ENCODE measurements around the gene IFT20. TPM values are rescaled to one million over a fixed set of nuclear protein-coding genes. Genes with fewer than 3 reads are reported as not detected.

IFT20 gene
- total RNA-seq, 2 experiments from 2014 or later = 16.3 to 23.9 TPM

- intact Hi-C loops (cut with micrococcal nuclease; ENCODE audit: unreplicated experiment) = loop anchor here (1.0 kb wide), 2 partner anchors 14 to 22 kb away; partner anchors contain the start of genes IFT20, SARM1 and TNFAIP1
- no peaks in the 10 kb centered on the region for H4K20me1 ChIP-seq (ENCODE audit: insufficient read depth, low read length)
- ChIA-PET CTCF (ENCODE audit: unreplicated experiment) (interaction anchor here (1.1 kb wide), 1 partner anchor 22 kb away, joined by 3 read pairs; the partner anchor contains the start of gene TNFAIP1), POLR2A (interaction anchor here (0.8 to 3.6 kb wide), 11 partner anchors 9 to 45 kb away, joined by 3 to 22 read pairs (median 3); partner anchors contain the start of genes IFT20, SARM1, TNFAIP1 and VTN)
- H3K9me2 ChIP-seq (ENCODE audit: insufficient read depth, low read length) = no peaks in the 10 kb centered on the region
- H3K79me2 ChIP-seq (ENCODE audit: insufficient read depth, low read depth, low read length) = peaks cover 33% of the 10 kb centered on the region
- peaks cover 21% of the 10 kb centered on the region for H3K4me1 ChIP-seq (ENCODE audit: insufficient read depth, low read length, poor library complexity, severe bottlenecking)
- H3K36me3 ChIP-seq (ENCODE audit: insufficient read depth, low read length) = peaks cover 61% of the 10 kb centered on the region
- H2AFZ ChIP-seq (ENCODE audit: low read length) = peak within 1 kb of the TSS; percentile 69
- peak within 1 kb of the TSS; percentile 99 for H3K4me2 ChIP-seq (ENCODE audit: low read length)
- peak within 1 kb of the TSS; percentile 32 for H3K27ac ChIP-seq (ENCODE audit: low read depth, low read length, poor library complexity, severe bottlenecking)
- H3K4me3 ChIP-seq (ENCODE audit: low read depth, low read length, poor library complexity, severe bottlenecking) = peak within 1 kb of the TSS; percentile 89
- DNase-seq (ENCODE audit: low spot score) = peak; percentile 96
- 0 out of 2 replicates have a peak, but pooled peaks have one; percentile 18 for TF ChIP-seq CTCF (conservative IDR thresholded peaks at IDR 0.05; ENCODE audit: low read length)
- no peak for TF ChIP-seq EZH2phosphoT487 (IDR thresholded peaks at IDR 0.05; ENCODE audit: borderline replicate concordance, low read depth, low read length)
- BruUV-seq (replicated peaks) = no TSS peak
- no peaks in the 10 kb centered on the region for H3K9me3 ChIP-seq (ENCODE audit: low read length)
Measured at GRCh38 chr17:28357061-28357900, 22.0 kb upstream of the IFT20 start, which contains the start of gene POLDIP2. POLDIP2 (minus strand) TSS chr17:28357527; CDS start chr17:28357448, 79 bp downstream.

GRCh38 chr17:28350271-28350670, 15.0 kb upstream of the IFT20 start:
- H3K9me2 ChIP-seq (ENCODE audit: insufficient read depth, low read length) = no peaks in the 10 kb centered on the region
- H2AFZ ChIP-seq (ENCODE audit: low read length) = no peak overlapping the region
- no peak for TF ChIP-seq EZH2phosphoT487 (IDR thresholded peaks at IDR 0.05; ENCODE audit: borderline replicate concordance, low read depth, low read length)
- TF ChIP-seq CTCF (conservative IDR thresholded peaks at IDR 0.05; ENCODE audit: low read length) = no peak
- H3K79me2 ChIP-seq (ENCODE audit: insufficient read depth, low read depth, low read length) = no peaks in the 10 kb centered on the region
- BruUV-seq (replicated peaks) = no TSS peak
- no peak overlapping the region for H3K4me2 ChIP-seq (ENCODE audit: low read length)
- H3K4me1 ChIP-seq (ENCODE audit: insufficient read depth, low read length, poor library complexity, severe bottlenecking) = peaks cover 1% of the 10 kb centered on the region
- no peak overlapping the region for H3K27ac ChIP-seq (ENCODE audit: low read depth, low read length, poor library complexity, severe bottlenecking)
- CTCF ChIA-PET (ENCODE audit: unreplicated experiment) = no interaction called here
- H3K4me3 ChIP-seq (ENCODE audit: low read depth, low read length, poor library complexity, severe bottlenecking) = no peak overlapping the region
- POLR2A ChIA-PET = interaction anchor here (1.5 kb wide), 1 partner anchor 15 kb away, joined by 3 read pairs; the partner anchor contains the start of gene IFT20
- no peak for DNase-seq (ENCODE audit: low spot score)
- intact Hi-C loops (cut with micrococcal nuclease; ENCODE audit: unreplicated experiment) = no loop called here
- no peaks in the 10 kb centered on the region for H3K9me3 ChIP-seq (ENCODE audit: low read length)
- H4K20me1 ChIP-seq (ENCODE audit: insufficient read depth, low read length) = no peaks in the 10 kb centered on the region
- H3K36me3 ChIP-seq (ENCODE audit: insufficient read depth, low read length) = peaks cover 97% of the 10 kb centered on the region

Measured in OCI-LY7 (cell line).